ENCODE measurements around the gene MERTK.
"Not testable (repeated sequence)": the region's sequence is repeated elsewhere in the genome, so short reads cannot be mapped to it uniquely, and the experiment has no call there.

DNA sequence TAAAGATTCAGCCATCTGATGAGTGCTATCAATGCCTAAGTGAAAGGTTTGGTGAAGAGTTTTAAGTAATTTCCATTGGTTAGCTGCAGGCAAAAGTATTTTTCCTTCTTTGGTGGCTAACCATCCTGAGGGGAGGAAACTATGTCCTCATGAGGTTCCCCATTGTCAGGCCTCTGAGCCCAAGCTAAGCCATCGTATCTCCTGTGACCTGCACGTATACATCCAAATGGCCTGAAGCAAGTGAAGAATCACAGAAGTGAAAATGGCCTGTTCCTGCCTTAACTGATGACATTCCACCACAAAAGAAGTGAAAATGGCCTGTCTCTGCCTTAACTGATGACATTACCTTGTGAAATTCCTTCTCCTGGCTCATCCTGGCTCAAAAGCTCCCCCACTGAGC lies 141.7 kb downstream of the MERTK start:
- TF ChIP-seq, protein P1, sequence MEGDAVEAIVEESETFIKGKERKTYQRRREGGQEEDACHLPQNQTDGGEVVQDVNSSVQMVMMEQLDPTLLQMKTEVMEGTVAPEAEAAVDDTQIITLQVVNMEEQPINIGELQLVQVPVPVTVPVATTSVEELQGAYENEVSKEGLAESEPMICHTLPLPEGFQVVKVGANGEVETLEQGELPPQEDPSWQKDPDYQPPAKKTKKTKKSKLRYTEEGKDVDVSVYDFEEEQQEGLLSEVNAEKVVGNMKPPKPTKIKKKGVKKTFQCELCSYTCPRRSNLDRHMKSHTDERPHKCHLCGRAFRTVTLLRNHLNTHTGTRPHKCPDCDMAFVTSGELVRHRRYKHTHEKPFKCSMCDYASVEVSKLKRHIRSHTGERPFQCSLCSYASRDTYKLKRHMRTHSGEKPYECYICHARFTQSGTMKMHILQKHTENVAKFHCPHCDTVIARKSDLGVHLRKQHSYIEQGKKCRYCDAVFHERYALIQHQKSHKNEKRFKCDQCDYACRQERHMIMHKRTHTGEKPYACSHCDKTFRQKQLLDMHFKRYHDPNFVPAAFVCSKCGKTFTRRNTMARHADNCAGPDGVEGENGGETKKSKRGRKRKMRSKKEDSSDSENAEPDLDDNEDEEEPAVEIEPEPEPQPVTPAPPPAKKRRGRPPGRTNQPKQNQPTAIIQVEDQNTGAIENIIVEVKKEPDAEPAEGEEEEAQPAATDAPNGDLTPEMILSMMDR (conservative IDR thresholded peaks at IDR 0.05 in 1 of 2, IDR thresholded peaks at IDR 0.05 in 1 of 2; ENCODE audit: low read depth in 1 of 2, low read length in 2 of 2) = not testable (repeated sequence)
- TF ChIP-seq EZH2 (IDR thresholded peaks at IDR 0.05; ENCODE audit: low read length, missing control alignments) = not testable (repeated sequence)
